HepG2 (cell line): ENCODE results near the gene ZBTB17. TPM values are rescaled to one million over a fixed set of nuclear protein-coding genes. Genes with fewer than 3 reads are reported as not detected.

Experiments used
- ADNP ChIP-seq: sonication (generic); formaldehyde crosslinking; IDR thresholded peaks from 2 replicates; pipeline ENCODE4 v1.4.0; 2020; ENCODE audit warnings: missing genetic modification reagents
- ARNT2 ChIP-seq: sonication (generic); formaldehyde crosslinking; IDR thresholded peaks from 2 replicates; pipeline ENCODE4 v1.8.0; 2022; ENCODE audit warnings: mild to moderate bottlenecking, low read depth, missing genetic modification reagents, moderate library complexity
- FOSL2 ChIP-seq: sonication (generic); formaldehyde crosslinking; IDR thresholded peaks from 2 replicates; pipeline ENCODE4 v1.4.0; 2020; ENCODE audit warnings: missing genetic modification reagents
- FOXA1 ChIP-seq, 2 experiments: fragments of 450-650 bp in 1 of 2; sonication (generic) in 1 of 2; formaldehyde crosslinking in 1 of 2; IDR thresholded peaks; 2 replicates each; pipeline versions ENCODE4 v1.4.0 to v1.6.1; 2016 to 2020; ENCODE audit warnings: missing genetic modification reagents in 1 of 2
- FOXO1 ChIP-seq: sonication (generic); formaldehyde crosslinking; IDR thresholded peaks from 2 replicates; pipeline ENCODE4 v1.4.0; 2020; ENCODE audit warnings: missing genetic modification reagents
- KLF11 ChIP-seq: IDR thresholded peaks from 2 replicates; pipeline ENCODE4 v1.6.1; 2016; ENCODE audit warnings: missing compliant biosample characterization
- MLLT10 ChIP-seq: sonication (generic); formaldehyde crosslinking; IDR thresholded peaks from 2 replicates; pipeline ENCODE4 v1.4.0; 2020; ENCODE audit warnings: missing genetic modification reagents
- POLR2AphosphoS5 ChIP-seq: IDR thresholded peaks from 2 replicates; pipeline ENCODE4 v1.6.1; 2012; ENCODE audit warnings: low read depth, low read length
- SALL1 ChIP-seq: sonication (generic); formaldehyde crosslinking; IDR thresholded peaks from 2 replicates; pipeline ENCODE4 v1.8.0; 2022; ENCODE audit warnings: mild to moderate bottlenecking, missing genetic modification reagents
- SNAPC2 ChIP-seq: sonication (generic); formaldehyde crosslinking; IDR thresholded peaks from 2 replicates; pipeline ENCODE4 v1.8.1; 2022; ENCODE audit warnings: mild to moderate bottlenecking, missing genetic modification reagents
- SOX6 ChIP-seq, 2 experiments: fragments of 450-650 bp in 1 of 2; sonication (generic) in 1 of 2; formaldehyde crosslinking in 1 of 2; IDR thresholded peaks; 2 replicates each; pipeline versions ENCODE4 v1.4.0 to v1.6.1; 2017 to 2020; ENCODE audit warnings: antibody characterized with exemption in 1 of 2, mild to moderate bottlenecking in 1 of 2, missing genetic modification reagents in 1 of 2
- TRIM24 ChIP-seq: sonication (generic); formaldehyde crosslinking; IDR thresholded peaks from 2 replicates; pipeline ENCODE4 v1.8.0; 2022; ENCODE audit warnings: mild to moderate bottlenecking, missing genetic modification reagents
- ZNF225 ChIP-seq: sonication (generic); formaldehyde crosslinking; IDR thresholded peaks from 2 replicates; pipeline ENCODE4 v1.4.0; 2020; ENCODE audit warnings: mild to moderate bottlenecking, missing genetic modification reagents
- ZNF282 ChIP-seq: fragments of 450-650 bp; IDR thresholded peaks from 2 replicates; pipeline ENCODE4 v1.6.1; 2018; ENCODE audit not compliant: partially characterized antibody
- ZNF570 ChIP-seq: sonication (generic); formaldehyde crosslinking; IDR thresholded peaks from 2 replicates; pipeline ENCODE4 v1.4.0; 2020; ENCODE audit warnings: mild to moderate bottlenecking, missing genetic modification reagents, borderline replicate concordance
- ZNF749 ChIP-seq: sonication (generic); formaldehyde crosslinking; IDR thresholded peaks from 2 replicates; pipeline ENCODE4 v1.8.0; 2022; ENCODE audit warnings: mild to moderate bottlenecking, missing genetic modification reagents, moderate library complexity, borderline replicate concordance
- ZNF792 ChIP-seq: IDR thresholded peaks from 2 replicates; pipeline ENCODE4 v1.6.1; 2016
- polyA plus RNA-seq, 8 experiments: library from polyadenylated mRNA; depleted of rRNA in 3 of 8; stranded (reverse) in 7 of 8; unstranded in 1 of 8; fragments of >200 nt; fragmentation: Illumina TruSeq in 4 of 8; extraction: Trizol in 4 of 8; gene quantifications; 2 replicates each; pipeline versions ENCODE4 v1.2.1 to v1.2.3, GENCODE V29; 2011 to 2016; ENCODE audit warnings: low read depth in 4 of 8, missing spikeins in 1 of 8, mixed read lengths in 1 of 8; ENCODE audit not compliant: insufficient read depth in 1 of 8
- total RNA-seq, 5 experiments: library from RNA; depleted of rRNA; stranded (reverse); fragments of >200 nt; fragmentation: Illumina TruSeq; extraction: Trizol; gene quantifications; 2 replicates each; pipeline ENCODE4 v1.2.3, GENCODE V29; 2016; ENCODE audit warnings: low read depth in 1 of 5
- TF ChIP-seq, protein P1 (sequence below): sonication (generic); formaldehyde crosslinking; IDR thresholded peaks from 2 replicates; pipeline ENCODE4 v1.5.1; 2020; ENCODE audit warnings: missing genetic modification reagents, mild to moderate bottlenecking, borderline replicate concordance
- TF ChIP-seq, protein P2 (sequence below), 2 experiments: sonication (generic) in 1 of 2; formaldehyde crosslinking in 1 of 2; IDR thresholded peaks; 2 replicates each; pipeline versions ENCODE4 v1.4.0 to v1.6.1; 2016 to 2020; ENCODE audit warnings: borderline replicate concordance in 1 of 2, low read depth in 1 of 2, mild to moderate bottlenecking in 1 of 2, missing genetic modification reagents in 1 of 2
- TF ChIP-seq, protein P3 (sequence below): sonication (generic); formaldehyde crosslinking; IDR thresholded peaks from 2 replicates; pipeline ENCODE4 v1.8.1; 2023; ENCODE audit warnings: mild to moderate bottlenecking, missing genetic modification reagents, borderline replicate concordance
- TF ChIP-seq, protein P4 (sequence below): conservative IDR thresholded peaks from 2 replicates; pipeline ENCODE4 v1.6.1; 2018; ENCODE audit warnings: missing genetic modification reagents

The ZBTB17 gene
- total and polyA plus RNA-seq, 2 of the 13 experiments (the other 11 are each of a cell fraction or from before 2014, with no cell fraction given): 16.7 to 17.0 TPM

DNA sequence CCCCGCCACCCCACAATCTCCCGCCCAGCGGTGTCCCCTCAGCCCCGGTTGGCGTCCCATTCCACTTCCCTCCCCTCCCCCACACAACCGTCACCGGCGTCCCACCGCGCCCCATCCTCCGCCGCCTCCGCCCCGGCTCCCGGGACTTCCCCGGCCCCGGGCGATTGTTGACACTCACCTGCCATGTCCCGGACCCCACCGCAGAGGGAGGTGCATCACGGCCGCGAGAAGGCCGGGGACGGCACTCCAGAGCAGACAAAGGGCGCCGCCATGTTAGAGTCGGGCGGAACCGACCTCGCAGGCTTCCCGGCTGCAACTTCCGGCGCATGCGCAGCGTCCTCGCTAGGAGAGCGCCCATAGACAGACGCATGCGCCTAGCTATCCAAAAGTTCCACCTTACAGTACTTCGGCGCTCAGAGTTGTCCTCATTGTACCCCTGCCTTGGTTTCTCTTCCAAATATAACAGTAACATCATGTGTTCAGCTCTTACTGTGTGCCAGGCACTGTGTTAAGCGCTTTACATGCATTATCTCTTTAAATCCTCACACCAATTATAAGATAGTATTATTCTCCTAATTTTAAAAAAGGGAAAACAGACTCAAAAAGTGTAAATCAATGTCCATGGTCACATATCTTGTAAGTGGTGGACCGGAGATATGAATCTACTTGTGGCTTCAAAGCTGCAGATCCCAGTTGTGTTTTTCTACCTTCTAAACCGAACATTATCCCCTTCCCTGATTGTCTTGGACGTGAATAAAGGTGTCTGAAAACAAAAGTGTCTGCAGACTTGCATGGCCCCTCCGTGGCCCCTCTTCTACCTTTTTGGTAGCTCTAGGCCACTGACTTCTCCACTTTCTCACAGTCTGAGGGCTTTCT, at the start of gene ZBTB17 (continued):
- TF ChIP-seq, protein P1, sequence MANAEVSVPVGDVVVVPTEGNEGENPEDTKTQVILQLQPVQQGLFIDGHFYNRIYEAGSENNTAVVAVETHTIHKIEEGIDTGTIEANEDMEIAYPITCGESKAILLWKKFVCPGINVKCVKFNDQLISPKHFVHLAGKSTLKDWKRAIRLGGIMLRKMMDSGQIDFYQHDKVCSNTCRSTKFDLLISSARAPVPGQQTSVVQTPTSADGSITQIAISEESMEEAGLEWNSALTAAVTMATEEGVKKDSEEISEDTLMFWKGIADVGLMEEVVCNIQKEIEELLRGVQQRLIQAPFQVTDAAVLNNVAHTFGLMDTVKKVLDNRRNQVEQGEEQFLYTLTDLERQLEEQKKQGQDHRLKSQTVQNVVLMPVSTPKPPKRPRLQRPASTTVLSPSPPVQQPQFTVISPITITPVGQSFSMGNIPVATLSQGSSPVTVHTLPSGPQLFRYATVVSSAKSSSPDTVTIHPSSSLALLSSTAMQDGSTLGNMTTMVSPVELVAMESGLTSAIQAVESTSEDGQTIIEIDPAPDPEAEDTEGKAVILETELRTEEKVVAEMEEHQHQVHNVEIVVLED (CRISPR knock-in tag): peak; percentile 83
- TF ChIP-seq FOXA1 (IDR thresholded peaks at IDR 0.05) (no peak), FOXA1 (CRISPR knock-in tag; IDR thresholded peaks at IDR 0.05) (no peak), MLLT10 (CRISPR knock-in tag) (no peak), ZNF570 (CRISPR knock-in tag) (peak; percentile 33; the same call in 1 of the 2 replicates), ZNF749 (no peak), ZNF225 (CRISPR knock-in tag) (no peak), SALL1 (CRISPR knock-in tag) (peak; percentile 81), ZNF792 (0 out of 2 replicates have a peak, but pooled peaks have one; percentile 17), FOSL2 (CRISPR knock-in tag) (peak; percentile 36; the same call in 1 of the 2 replicates), TRIM24 (CRISPR knock-in tag) (no peak), ARNT2 (CRISPR knock-in tag) (no peak), ADNP (CRISPR knock-in tag) (no peak), ZNF282 (no peak), POLR2AphosphoS5 (peak; percentile 87), KLF11 (CRISPR knock-in tag) (no peak), FOXO1 (CRISPR knock-in tag) (no peak), SOX6 (IDR thresholded peaks at IDR 0.05) (no peak), SOX6 (CRISPR knock-in tag; IDR thresholded peaks at IDR 0.05) (peak; percentile 52; the same call in 1 of the 2 replicates), SNAPC2 (CRISPR knock-in tag) (no peak)
- TF ChIP-seq, protein P2, sequence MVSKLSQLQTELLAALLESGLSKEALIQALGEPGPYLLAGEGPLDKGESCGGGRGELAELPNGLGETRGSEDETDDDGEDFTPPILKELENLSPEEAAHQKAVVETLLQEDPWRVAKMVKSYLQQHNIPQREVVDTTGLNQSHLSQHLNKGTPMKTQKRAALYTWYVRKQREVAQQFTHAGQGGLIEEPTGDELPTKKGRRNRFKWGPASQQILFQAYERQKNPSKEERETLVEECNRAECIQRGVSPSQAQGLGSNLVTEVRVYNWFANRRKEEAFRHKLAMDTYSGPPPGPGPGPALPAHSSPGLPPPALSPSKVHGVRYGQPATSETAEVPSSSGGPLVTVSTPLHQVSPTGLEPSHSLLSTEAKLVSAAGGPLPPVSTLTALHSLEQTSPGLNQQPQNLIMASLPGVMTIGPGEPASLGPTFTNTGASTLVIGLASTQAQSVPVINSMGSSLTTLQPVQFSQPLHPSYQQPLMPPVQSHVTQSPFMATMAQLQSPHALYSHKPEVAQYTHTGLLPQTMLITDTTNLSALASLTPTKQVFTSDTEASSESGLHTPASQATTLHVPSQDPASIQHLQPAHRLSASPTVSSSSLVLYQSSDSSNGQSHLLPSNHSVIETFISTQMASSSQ (IDR thresholded peaks at IDR 0.05; ENCODE audit: low read depth): no peak
- TF ChIP-seq, protein P2 (CRISPR knock-in tag; IDR thresholded peaks at IDR 0.05; ENCODE audit: borderline replicate concordance): no peak
- TF ChIP-seq, protein P3, sequence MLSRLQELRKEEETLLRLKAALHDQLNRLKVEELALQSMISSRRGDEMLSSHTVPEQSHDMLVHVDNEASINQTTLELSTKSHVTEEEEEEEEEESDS (CRISPR knock-in tag): no peak
- TF ChIP-seq, protein P4, sequence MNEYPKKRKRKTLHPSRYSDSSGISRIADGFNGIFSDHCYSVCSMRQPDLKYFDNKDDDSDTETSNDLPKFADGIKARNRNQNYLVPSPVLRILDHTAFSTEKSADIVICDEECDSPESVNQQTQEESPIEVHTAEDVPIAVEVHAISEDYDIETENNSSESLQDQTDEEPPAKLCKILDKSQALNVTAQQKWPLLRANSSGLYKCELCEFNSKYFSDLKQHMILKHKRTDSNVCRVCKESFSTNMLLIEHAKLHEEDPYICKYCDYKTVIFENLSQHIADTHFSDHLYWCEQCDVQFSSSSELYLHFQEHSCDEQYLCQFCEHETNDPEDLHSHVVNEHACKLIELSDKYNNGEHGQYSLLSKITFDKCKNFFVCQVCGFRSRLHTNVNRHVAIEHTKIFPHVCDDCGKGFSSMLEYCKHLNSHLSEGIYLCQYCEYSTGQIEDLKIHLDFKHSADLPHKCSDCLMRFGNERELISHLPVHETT (CRISPR knock-in tag): peak; percentile 88
